Measurements from ENCODE around the gene RAB7B.

DNA sequence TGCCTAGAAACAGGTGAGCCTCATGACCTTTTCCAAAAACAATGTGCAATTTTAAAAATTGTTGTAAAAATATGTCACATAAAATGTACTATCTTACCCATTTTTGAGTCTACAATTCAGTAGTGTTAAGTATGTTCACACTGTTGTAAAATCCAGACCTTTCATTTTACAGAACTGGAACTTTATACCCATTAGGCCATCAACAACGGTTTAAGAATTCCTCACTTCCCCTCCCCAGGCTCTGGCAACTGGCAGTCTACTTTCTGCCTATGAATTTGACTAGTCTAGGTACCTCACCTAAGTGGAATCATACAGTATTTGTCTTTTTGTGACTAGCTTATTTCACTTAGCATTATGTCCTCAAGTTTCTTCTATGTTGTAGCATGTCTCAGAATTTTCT lies 11.9 kb upstream of the RAB7B start:
- TF ChIP-seq POLR2A (IDR thresholded peaks at IDR 0.05; ENCODE audit: low read depth, low read length) (no peak), SMC3 (IDR thresholded peaks at IDR 0.05; ENCODE audit: low read depth, low read length) (no peak), CEBPB (IDR thresholded peaks at IDR 0.05; ENCODE audit: low read depth, low read length) (no peak), BHLHE40 (IDR thresholded peaks at IDR 0.05; ENCODE audit: low read depth, low read length) (no peak)
- TF ChIP-seq, protein P1, sequence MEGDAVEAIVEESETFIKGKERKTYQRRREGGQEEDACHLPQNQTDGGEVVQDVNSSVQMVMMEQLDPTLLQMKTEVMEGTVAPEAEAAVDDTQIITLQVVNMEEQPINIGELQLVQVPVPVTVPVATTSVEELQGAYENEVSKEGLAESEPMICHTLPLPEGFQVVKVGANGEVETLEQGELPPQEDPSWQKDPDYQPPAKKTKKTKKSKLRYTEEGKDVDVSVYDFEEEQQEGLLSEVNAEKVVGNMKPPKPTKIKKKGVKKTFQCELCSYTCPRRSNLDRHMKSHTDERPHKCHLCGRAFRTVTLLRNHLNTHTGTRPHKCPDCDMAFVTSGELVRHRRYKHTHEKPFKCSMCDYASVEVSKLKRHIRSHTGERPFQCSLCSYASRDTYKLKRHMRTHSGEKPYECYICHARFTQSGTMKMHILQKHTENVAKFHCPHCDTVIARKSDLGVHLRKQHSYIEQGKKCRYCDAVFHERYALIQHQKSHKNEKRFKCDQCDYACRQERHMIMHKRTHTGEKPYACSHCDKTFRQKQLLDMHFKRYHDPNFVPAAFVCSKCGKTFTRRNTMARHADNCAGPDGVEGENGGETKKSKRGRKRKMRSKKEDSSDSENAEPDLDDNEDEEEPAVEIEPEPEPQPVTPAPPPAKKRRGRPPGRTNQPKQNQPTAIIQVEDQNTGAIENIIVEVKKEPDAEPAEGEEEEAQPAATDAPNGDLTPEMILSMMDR (conservative IDR thresholded peaks at IDR 0.05; ENCODE audit: low read depth, low read length), result no peak
- TF ChIP-seq, protein P2, sequence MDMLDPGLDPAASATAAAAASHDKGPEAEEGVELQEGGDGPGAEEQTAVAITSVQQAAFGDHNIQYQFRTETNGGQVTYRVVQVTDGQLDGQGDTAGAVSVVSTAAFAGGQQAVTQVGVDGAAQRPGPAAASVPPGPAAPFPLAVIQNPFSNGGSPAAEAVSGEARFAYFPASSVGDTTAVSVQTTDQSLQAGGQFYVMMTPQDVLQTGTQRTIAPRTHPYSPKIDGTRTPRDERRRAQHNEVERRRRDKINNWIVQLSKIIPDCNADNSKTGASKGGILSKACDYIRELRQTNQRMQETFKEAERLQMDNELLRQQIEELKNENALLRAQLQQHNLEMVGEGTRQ (IDR thresholded peaks at IDR 0.05; ENCODE audit: low read depth, low read length), result no peak
- TF ChIP-seq, protein P3, sequence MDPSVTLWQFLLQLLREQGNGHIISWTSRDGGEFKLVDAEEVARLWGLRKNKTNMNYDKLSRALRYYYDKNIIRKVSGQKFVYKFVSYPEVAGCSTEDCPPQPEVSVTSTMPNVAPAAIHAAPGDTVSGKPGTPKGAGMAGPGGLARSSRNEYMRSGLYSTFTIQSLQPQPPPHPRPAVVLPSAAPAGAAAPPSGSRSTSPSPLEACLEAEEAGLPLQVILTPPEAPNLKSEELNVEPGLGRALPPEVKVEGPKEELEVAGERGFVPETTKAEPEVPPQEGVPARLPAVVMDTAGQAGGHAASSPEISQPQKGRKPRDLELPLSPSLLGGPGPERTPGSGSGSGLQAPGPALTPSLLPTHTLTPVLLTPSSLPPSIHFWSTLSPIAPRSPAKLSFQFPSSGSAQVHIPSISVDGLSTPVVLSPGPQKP (IDR thresholded peaks at IDR 0.05; ENCODE audit: borderline replicate concordance, low read depth, low read length), result no peak

All from IMR-90 (cell line).